HCT116 (cell line): ENCODE results near the gene ARHGEF16. TPM values are rescaled to one million over a fixed set of nuclear protein-coding genes. Genes with fewer than 3 reads are reported as not detected.

ENCODE experiments used
- ATAC-seq: fragments of 200-7000 bp; cut with Tn5 transposase; 2 replicates; pipeline ENCODE4 v1.9.1; 2020; ENCODE audit warnings: mild to moderate bottlenecking, moderate library complexity
- BruUV-seq: library from RNA; stranded (reverse); fragments of 400-500 nt; replicated peaks from 2 replicates; lab custom pipeline; 2021; lab: Mats Ljungman, UMichigan
- CTCF ChIA-PET: fragments of 300-600 bp; sonication (Branson Sonifier 250); formaldehyde crosslinking; loops from one replicate; lab custom pipeline; 2021; ENCODE audit warnings: antibody characterized with exemption; lab: Charles Lee
- POLR2A ChIA-PET: fragments of 300-600, 350-600 bp; sonication (Branson Sonifier 250); formaldehyde crosslinking; loops from one replicate; lab custom pipeline; 2021; ENCODE audit warnings: antibody characterized with exemption; lab: Charles Lee
- RAD21 ChIA-PET, 2 experiments: fragments of 300-600 bp; sonication (Branson Sonifier 250); formaldehyde crosslinking; loops; one replicate each; lab custom pipeline; 2023; ENCODE audit warnings: low total read pairs in 2 of 2; ENCODE audit not compliant: uncharacterized antibody in 2 of 2, unreplicated experiment in 2 of 2, low non-redundant PET in 1 of 2; lab: Charles Lee
- DNase-seq: peaks from one replicate; pipeline ENCODE4 v3.0.0-alpha.2; 2010; ENCODE audit warnings: low read depth, low spot score
- H2AFZ ChIP-seq: fragments of 200-600 bp; shearing (Covaris generic), sonication (generic); 2 replicates; pipeline ENCODE4 v1.6.1; 2017; ENCODE audit warnings: low read depth, mixed run types, mixed read lengths, antibody characterized with exemption, low read length; ENCODE audit not compliant: poor library complexity, severe bottlenecking
- H3K27ac ChIP-seq: 2 replicates; pipeline ENCODE4 v1.5.1; 2012; ENCODE audit warnings: low read depth, low read length
- H3K27me3 ChIP-seq: fragments of 200-600 bp; sonication (generic); 2 replicates; pipeline ENCODE4 v1.6.1; 2016; ENCODE audit warnings: mixed run types, low read length, mixed read lengths; ENCODE audit not compliant: insufficient read depth
- H3K36me3 ChIP-seq, 2 experiments: fragments of 200-500 bp in 1 of 2; fragments of 200-600 bp in 1 of 2; sonication (Bioruptor generic) in 1 of 2; sonication (generic) in 1 of 2; 2 replicates each; pipeline versions ENCODE4 v1.5.1 to v1.6.1; 2014 to 2016; ENCODE audit warnings: low read length in 2 of 2, inconsistent platforms in 1 of 2, mixed read lengths in 1 of 2, mixed run types in 1 of 2; ENCODE audit not compliant: insufficient read depth in 2 of 2, control insufficient read depth in 1 of 2
- H3K4me1 ChIP-seq, 2 experiments: fragments of 200-600 bp in 1 of 2; sonication (generic) in 1 of 2; 2 replicates each; pipeline versions ENCODE4 v1.5.1 to v1.6.1; 2012 to 2017; ENCODE audit warnings: low read length in 2 of 2, inconsistent platforms in 1 of 2, mild to moderate bottlenecking in 1 of 2, mixed read lengths in 1 of 2, mixed run types in 1 of 2, moderate library complexity in 1 of 2; ENCODE audit not compliant: insufficient read depth in 2 of 2, control insufficient read depth in 1 of 2
- H3K4me2 ChIP-seq: fragments of 200-600 bp; sonication (generic); 2 replicates; pipeline ENCODE4 v1.6.1; 2017; ENCODE audit warnings: mixed run types, low read length, mixed read lengths
- H3K4me3 ChIP-seq, 2 experiments: fragments of 200-600 bp in 1 of 2; sonication (generic) in 1 of 2; replicated peaks in 1 of 2; 2 replicates each; pipeline ENCODE4 v1.5.1; 2011 to 2016; ENCODE audit warnings: low read length in 2 of 2, control low read depth in 1 of 2, low read depth in 1 of 2, mild to moderate bottlenecking in 1 of 2, mixed read lengths in 1 of 2, mixed run types in 1 of 2
- H3K79me2 ChIP-seq: fragments of 200-600 bp; sonication (generic); 2 replicates; pipeline ENCODE4 v1.6.1; 2017; ENCODE audit warnings: mild to moderate bottlenecking, mixed run types, low read length, moderate library complexity, mixed read lengths; ENCODE audit not compliant: insufficient read depth
- H3K9ac ChIP-seq: fragments of 200-600 bp; sonication (generic); 2 replicates; pipeline ENCODE4 v1.6.1; 2016; ENCODE audit warnings: low read length, mixed read lengths
- H3K9me2 ChIP-seq: fragments of 200-600 bp; sonication (generic), shearing (Covaris generic); 2 replicates; pipeline ENCODE4 v1.6.1; 2017; ENCODE audit warnings: mixed run types, mild to moderate bottlenecking, moderate library complexity; ENCODE audit not compliant: insufficient read depth
- H3K9me3 ChIP-seq, 2 experiments: fragments of 200-500 bp in 1 of 2; fragments of 200-600 bp in 1 of 2; sonication (Bioruptor generic) in 1 of 2; sonication (generic) in 1 of 2; 2 replicates each; pipeline ENCODE4 v1.6.1; 2014 to 2017; ENCODE audit warnings: low read length in 2 of 2, mixed read lengths in 2 of 2, inconsistent platforms in 1 of 2, low read depth in 1 of 2, mild to moderate bottlenecking in 1 of 2, mixed run types in 1 of 2, moderate library complexity in 1 of 2; ENCODE audit not compliant: control insufficient read depth in 1 of 2, insufficient read depth in 1 of 2
- H4K20me1 ChIP-seq: fragments of 200-600 bp; sonication (generic), shearing (Covaris generic); 2 replicates; pipeline ENCODE4 v1.6.1; 2017; ENCODE audit warnings: mixed run types, mild to moderate bottlenecking, moderate library complexity; ENCODE audit not compliant: insufficient read depth
- CBX3 ChIP-seq: IDR thresholded peaks from 2 replicates; pipeline ENCODE4 v1.6.1; 2012; ENCODE audit warnings: low read depth
- CEBPB ChIP-seq: IDR thresholded peaks from 2 replicates; pipeline ENCODE4 v1.6.1; 2012; ENCODE audit warnings: low read depth
- ELF1 ChIP-seq: IDR thresholded peaks from 2 replicates; pipeline ENCODE4 v1.6.1; 2012; ENCODE audit warnings: low read depth, borderline replicate concordance
- EZH2 ChIP-seq: fragments of 200-600 bp; sonication (generic); IDR thresholded peaks from 2 replicates; pipeline ENCODE4 v1.6.1; 2017; ENCODE audit warnings: antibody characterized with exemption, mixed run types
- POLR2AphosphoS5 ChIP-seq: IDR thresholded peaks from 2 replicates; pipeline ENCODE4 v1.6.1; 2011; ENCODE audit warnings: mild to moderate bottlenecking, low read depth, low read length, moderate library complexity
- RAD21 ChIP-seq: IDR thresholded peaks from 2 replicates; pipeline ENCODE4 v1.6.1; 2012; ENCODE audit warnings: low read depth, mild to moderate bottlenecking
- REST ChIP-seq: IDR thresholded peaks from 2 replicates; pipeline ENCODE4 v1.6.1; 2012; ENCODE audit warnings: low read depth
- SP1 ChIP-seq: IDR thresholded peaks from 2 replicates; pipeline ENCODE4 v1.6.1; 2012; ENCODE audit warnings: low read depth
- YY1 ChIP-seq: IDR thresholded peaks from 2 replicates; pipeline ENCODE4 v1.6.1; 2011; ENCODE audit warnings: low read length, low read depth, moderate library complexity, mild to moderate bottlenecking; ENCODE audit not compliant: insufficient replicate concordance; ENCODE audit errors: extremely low read depth
- ZFX ChIP-seq: fragments of 450-650 bp; IDR thresholded peaks from 2 replicates; pipeline ENCODE4 v1.6.1; 2017
- intact Hi-C: fragments of 100-400 bp; cut with micrococcal nuclease; formaldehyde crosslinking; loops from 2 replicates; pipeline ENCODE4 v1.10.0; 2022
- total RNA-seq: library from RNA; stranded (reverse); gene quantifications from one replicate; pipeline ENCODE4 v1.2.1, GENCODE V29; 2021; ENCODE audit not compliant: unreplicated experiment

The ARHGEF16 gene
- total RNA-seq, 1 experiment from 2014 or later = 37.4 TPM

- no peak for ATAC-seq
- no peaks in the 10 kb centered on the region for H3K9me2 ChIP-seq
- H3K27me3 ChIP-seq = no peaks in the 10 kb centered on the region
- H3K4me1 ChIP-seq = peaks cover 0 to 9% of the 10 kb centered on the region in 2 experiments; a peak in 2 of 4 replicates
- ChIA-PET RAD21 (no interaction called here), CTCF (no interaction called here), POLR2A (no interaction called here)
- DNase-seq = no peak
- H3K9ac ChIP-seq = no peak overlapping the region
- no peaks in the 10 kb centered on the region for H3K36me3 ChIP-seq
- no peak overlapping the region for H3K4me3 ChIP-seq
- intact Hi-C loops = no loop called here
- H3K79me2 ChIP-seq = no peaks in the 10 kb centered on the region
- H3K27ac ChIP-seq = no peak overlapping the region
- no peaks in the 10 kb centered on the region for H3K9me3 ChIP-seq
- H4K20me1 ChIP-seq = no peaks in the 10 kb centered on the region
- no TSS peak for BruUV-seq
- no peak overlapping the region for H3K4me2 ChIP-seq
- TF ChIP-seq SP1 (no peak), REST (no peak), CBX3 (no peak), CEBPB (no peak), EZH2 (no peak), ZFX (no peak), ELF1 (no peak), POLR2AphosphoS5 (no peak), RAD21 (no peak), YY1 (no peak)
- H2AFZ ChIP-seq = no peak overlapping the region
Measured at GRCh38 chr1:3516911-3517675, 62.6 kb downstream of the ARHGEF16 start.
